OCI-LY7 (cell line): ENCODE data around the gene TMEM63B. TPM values are rescaled to one million over a fixed set of nuclear protein-coding genes. Genes with fewer than 3 reads are reported as not detected.

ENCODE experiments used
- Bru-seq: library from RNA; stranded (reverse); fragments of 400-500 nt; gene quantifications from one replicate; lab custom pipeline; 2021; lab: Mats Ljungman, UMichigan
- BruChase-seq, 2 experiments: library from RNA; stranded (reverse); fragments of 400-500 nt; gene quantifications; one replicate each; lab custom pipeline; 2021; lab: Mats Ljungman, UMichigan
- BruUV-seq: library from RNA; stranded (reverse); fragments of 400-500 nt; replicated peaks from 2 replicates; lab custom pipeline; 2021; lab: Mats Ljungman, UMichigan
- CTCF ChIA-PET: fragments of 300-600 bp; sonication (Branson Sonifier 250); formaldehyde crosslinking; loops from one replicate; lab custom pipeline; 2022; ENCODE audit warnings: antibody characterized with exemption; ENCODE audit not compliant: unreplicated experiment; lab: Charles Lee
- POLR2A ChIA-PET: fragments of 300-600 bp; sonication (Branson Sonifier 250); formaldehyde crosslinking; loops from one replicate; lab custom pipeline; 2022; ENCODE audit warnings: antibody characterized with exemption; lab: Charles Lee
- DNase-seq: peaks from one replicate; pipeline ENCODE4 v3.0.0-alpha.2; 2015; ENCODE audit warnings: low spot score
- H2AFZ ChIP-seq: fragments of 200-600 bp; sonication (generic), shearing (Covaris generic); 2 replicates; pipeline ENCODE4 v1.6.1; 2014; ENCODE audit warnings: mild to moderate bottlenecking, antibody characterized with exemption, low read length, moderate library complexity
- H3K27ac ChIP-seq: fragments of 200-600 bp; sonication (generic); 2 replicates; pipeline ENCODE4 v1.5.1; 2014; ENCODE audit warnings: mixed run types, low read depth, mild to moderate bottlenecking, moderate library complexity, low read length, inconsistent platforms; ENCODE audit not compliant: poor library complexity, severe bottlenecking
- H3K36me3 ChIP-seq: fragments of 200-600 bp; sonication (generic); 2 replicates; pipeline ENCODE4 v1.6.1; 2014; ENCODE audit warnings: mild to moderate bottlenecking, antibody characterized with exemption, low read length, moderate library complexity, mixed read lengths; ENCODE audit not compliant: insufficient read depth
- H3K4me1 ChIP-seq: fragments of 200-600 bp; sonication (generic); 2 replicates; pipeline ENCODE4 v1.5.1; 2014; ENCODE audit warnings: mild to moderate bottlenecking, low read length; ENCODE audit not compliant: insufficient read depth, poor library complexity, severe bottlenecking
- H3K4me2 ChIP-seq: fragments of 200-600 bp; sonication (generic); 2 replicates; pipeline ENCODE4 v1.6.1; 2014; ENCODE audit warnings: mild to moderate bottlenecking, low read length
- H3K4me3 ChIP-seq: fragments of 200-600 bp; sonication (generic); 2 replicates; pipeline ENCODE4 v1.5.1; 2014; ENCODE audit warnings: mild to moderate bottlenecking, low read depth, low read length; ENCODE audit not compliant: poor library complexity, severe bottlenecking
- H3K79me2 ChIP-seq: fragments of 200-600 bp; sonication (generic); 2 replicates; pipeline ENCODE4 v1.6.1; 2016; ENCODE audit warnings: low read depth, mild to moderate bottlenecking, low read length, moderate library complexity, mixed read lengths; ENCODE audit not compliant: insufficient read depth
- H3K9me2 ChIP-seq: fragments of 200-600 bp; sonication (generic); 2 replicates; pipeline ENCODE4 v1.6.1; 2016; ENCODE audit warnings: mild to moderate bottlenecking, low read length, mixed read lengths; ENCODE audit not compliant: insufficient read depth
- H3K9me3 ChIP-seq: fragments of 200-600 bp; sonication (generic); 2 replicates; pipeline ENCODE4 v1.6.1; 2014; ENCODE audit warnings: mild to moderate bottlenecking, mixed run types, low read length, mixed read lengths
- H4K20me1 ChIP-seq: fragments of 200-600 bp; sonication (generic); 2 replicates; pipeline ENCODE4 v1.6.1; 2014; ENCODE audit warnings: mild to moderate bottlenecking, antibody characterized with exemption, low read length, moderate library complexity, mixed read lengths; ENCODE audit not compliant: insufficient read depth
- EZH2phosphoT487 ChIP-seq: fragments of 200-600 bp; sonication (generic); IDR thresholded peaks from 2 replicates; pipeline ENCODE4 v1.6.1; 2018; ENCODE audit warnings: low read depth, borderline replicate concordance, mild to moderate bottlenecking, mixed run types, antibody characterized with exemption, low read length, moderate library complexity, mixed read lengths
- intact Hi-C: fragments of 100-400 bp; cut with micrococcal nuclease; formaldehyde crosslinking; loops from one replicate; pipeline ENCODE4 v1.10.0; 2022; ENCODE audit not compliant: unreplicated experiment
- long read RNA-seq: library from polyadenylated mRNA; stranded (forward); transcript quantifications from one replicate; pipeline ENCODE4 v2.0.0, GENCODE V29; 2022
- total RNA-seq, 2 experiments: library from RNA; depleted of rRNA in 1 of 2; stranded (reverse); fragments of >200 nt in 1 of 2; shearing (Covaris generic) in 1 of 2; gene quantifications; 2 replicates each; pipeline ENCODE4 v1.2.3, GENCODE V29; 2014 to 2022
- TF ChIP-seq, protein P1 (sequence below): fragments of 200-600 bp; sonication (generic); conservative IDR thresholded peaks from 2 replicates; pipeline ENCODE4 v1.5.1; 2014; ENCODE audit warnings: mild to moderate bottlenecking, antibody characterized with exemption, low read length, moderate library complexity, mixed read lengths

The TMEM63B gene
- total RNA-seq (2014; rRNA removed; shearing (Covaris generic)) (3.7 and 5.4 TPM in 2 replicates), total RNA-seq (2022) (10.0 and 10.2 TPM in 2 replicates), Bru-seq, nascent RNA (percentile 44 among the genes with signal in this experiment), BruChase-seq, experiment 1, labeled RNA remaining after a 6-hour chase (percentile 50 among the genes with signal in this experiment), BruChase-seq, experiment 2, labeled RNA remaining after a 2-hour chase (percentile 50 among the genes with signal in this experiment)
- long read RNA-seq, partial matches to known transcripts: 3 of 3 reads
- long read RNA-seq, other reads (novel, unspliced or antisense): 0 of 3 reads

DNA sequence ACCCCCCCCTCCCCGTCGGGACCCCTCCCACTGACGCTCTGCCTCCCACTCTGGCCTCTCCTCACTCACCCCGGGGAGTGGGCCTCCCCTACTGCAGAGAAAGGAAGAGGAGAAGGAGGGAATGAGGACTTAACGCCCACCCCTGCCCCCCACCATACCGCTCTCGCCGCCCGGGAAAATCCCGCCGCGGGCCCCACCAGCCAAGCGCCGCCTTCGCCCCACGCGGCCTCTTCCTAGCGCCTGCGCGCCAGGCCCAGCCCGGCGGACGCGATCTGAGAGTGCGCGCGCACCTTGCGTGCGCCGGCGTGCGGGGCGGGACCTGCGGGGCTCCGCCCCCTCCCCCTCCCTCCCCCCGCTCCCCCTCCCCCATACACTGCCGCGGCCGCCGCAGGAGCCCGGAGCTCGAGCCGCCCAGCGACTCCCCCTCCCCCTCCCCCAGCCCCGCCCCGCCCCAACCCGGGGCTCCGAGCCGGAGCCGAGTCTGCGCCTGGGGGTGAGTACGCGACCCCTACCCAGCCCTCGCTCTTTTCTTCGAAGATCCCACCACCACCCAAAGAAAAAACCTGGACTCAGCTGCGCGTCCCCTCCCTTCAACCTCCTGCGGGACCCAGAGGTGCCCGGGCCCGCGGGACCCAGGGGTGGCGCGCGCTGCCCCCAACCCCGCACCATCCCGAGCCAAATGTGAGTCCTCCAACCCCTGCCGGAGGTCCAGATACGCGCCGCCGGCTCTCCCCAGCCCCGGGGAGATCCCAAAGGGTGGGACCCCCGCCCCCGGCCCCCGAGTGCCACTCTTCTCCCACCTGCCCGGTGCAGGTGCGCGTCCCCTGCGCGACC is at the start of gene TMEM63B, which contains the start of gene MRPL14:
Gene TMEM63B (plus strand): TSS at position 369 of the 834 bp plus-strand sequence. CDS start 7,031 bp downstream, outside the sequence.
Gene MRPL14 (minus strand): TSS at position 267 of the 834 bp plus-strand sequence. CDS start 10,841 bp downstream, outside the sequence.
- peak within 1 kb of the TSS; percentile 40 for H3K27ac ChIP-seq
- H3K4me3 ChIP-seq: peak within 1 kb of the TSS; percentile 95
- H2AFZ ChIP-seq: peak within 1 kb of the TSS; percentile 91
- POLR2A ChIA-PET: interaction anchor here (0.6 to 0.8 kb wide), 6 partner anchors 55 to 953 kb away, joined by 3 to 6 read pairs (median 4); partner anchors contain the start of gene AARS2
- H3K9me3 ChIP-seq: no peaks in the 10 kb centered on the region
- H4K20me1 ChIP-seq: peaks cover 31% of the 10 kb centered on the region
- peaks cover 47% of the 10 kb centered on the region for H3K79me2 ChIP-seq
- intact Hi-C loops: no loop called here
- peak; percentile 93 for DNase-seq
- peaks cover 45% of the 10 kb centered on the region for H3K4me1 ChIP-seq
- no peaks in the 10 kb centered on the region for H3K9me2 ChIP-seq
- CTCF ChIA-PET: interaction anchor here (1.0 kb wide), 1 partner anchor 53 kb away, joined by 3 read pairs; no protein-coding TSS in a partner anchor
- peaks cover 19% of the 10 kb centered on the region for H3K36me3 ChIP-seq
- TF ChIP-seq, protein P1, sequence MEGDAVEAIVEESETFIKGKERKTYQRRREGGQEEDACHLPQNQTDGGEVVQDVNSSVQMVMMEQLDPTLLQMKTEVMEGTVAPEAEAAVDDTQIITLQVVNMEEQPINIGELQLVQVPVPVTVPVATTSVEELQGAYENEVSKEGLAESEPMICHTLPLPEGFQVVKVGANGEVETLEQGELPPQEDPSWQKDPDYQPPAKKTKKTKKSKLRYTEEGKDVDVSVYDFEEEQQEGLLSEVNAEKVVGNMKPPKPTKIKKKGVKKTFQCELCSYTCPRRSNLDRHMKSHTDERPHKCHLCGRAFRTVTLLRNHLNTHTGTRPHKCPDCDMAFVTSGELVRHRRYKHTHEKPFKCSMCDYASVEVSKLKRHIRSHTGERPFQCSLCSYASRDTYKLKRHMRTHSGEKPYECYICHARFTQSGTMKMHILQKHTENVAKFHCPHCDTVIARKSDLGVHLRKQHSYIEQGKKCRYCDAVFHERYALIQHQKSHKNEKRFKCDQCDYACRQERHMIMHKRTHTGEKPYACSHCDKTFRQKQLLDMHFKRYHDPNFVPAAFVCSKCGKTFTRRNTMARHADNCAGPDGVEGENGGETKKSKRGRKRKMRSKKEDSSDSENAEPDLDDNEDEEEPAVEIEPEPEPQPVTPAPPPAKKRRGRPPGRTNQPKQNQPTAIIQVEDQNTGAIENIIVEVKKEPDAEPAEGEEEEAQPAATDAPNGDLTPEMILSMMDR: 0 out of 2 replicates have a peak, but pooled peaks have one; percentile 2
- no peak for TF ChIP-seq EZH2phosphoT487
- peak within 1 kb of the TSS; percentile 98 for H3K4me2 ChIP-seq
- BruUV-seq: no TSS peak

DNA sequence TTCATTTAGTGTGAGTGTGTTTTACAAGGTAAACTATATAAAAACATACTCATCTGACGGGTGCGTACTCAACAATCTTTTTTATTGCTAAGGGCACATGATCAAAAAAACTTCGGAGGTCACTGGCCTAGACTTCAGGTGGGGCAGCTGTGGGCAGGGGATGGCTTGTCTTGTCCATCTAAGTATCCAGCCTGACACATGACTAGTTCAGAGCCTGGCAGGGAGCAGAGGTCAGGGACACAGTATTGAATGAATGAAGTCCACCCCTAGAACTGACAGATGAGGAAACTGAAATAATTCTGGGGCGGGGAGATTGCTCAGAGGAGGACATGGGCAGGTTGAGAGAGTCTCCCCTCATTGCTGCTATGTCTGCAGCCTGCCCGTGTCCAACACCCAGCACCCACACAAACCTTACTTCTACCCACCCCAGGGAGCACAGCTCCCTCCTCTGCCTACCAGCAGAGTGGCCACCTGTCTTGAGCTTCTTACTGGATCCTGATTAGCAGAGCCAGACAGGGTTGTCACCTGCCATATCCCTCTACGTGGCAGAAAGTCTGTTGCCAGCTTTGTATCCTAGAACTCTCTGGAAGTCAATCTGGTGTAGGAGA is 49.0 kb upstream of the TMEM63B start:
- CTCF ChIA-PET: interaction anchor here (0.6 to 1.4 kb wide), 5 partner anchors 13 to 413 kb away, joined by 3 to 4 read pairs (median 3); no protein-coding TSS in a partner anchor
- no TSS peak for BruUV-seq
- H3K4me2 ChIP-seq: peak overlapping the region; percentile 3; the same call in 1 of the 2 replicates
- no peak overlapping the region for H2AFZ ChIP-seq
- H3K4me1 ChIP-seq: peaks cover 49% of the 10 kb centered on the region
- H3K36me3 ChIP-seq: no peaks in the 10 kb centered on the region
- no peaks in the 10 kb centered on the region for H3K9me3 ChIP-seq
- no peak overlapping the region for H3K27ac ChIP-seq
- H3K79me2 ChIP-seq: no peaks in the 10 kb centered on the region
- no peaks in the 10 kb centered on the region for H4K20me1 ChIP-seq
- TF ChIP-seq EZH2phosphoT487: no peak
- TF ChIP-seq, protein P1: no peak
- H3K9me2 ChIP-seq: no peaks in the 10 kb centered on the region
- intact Hi-C loops: loop anchor here (10.0 kb wide), 2 partner anchors 444 to 564 kb away; partner anchors contain the start of genes LRRC73, MAD2L1BP, POLR1C and YIPF3
- POLR2A ChIA-PET: interaction anchor here (0.5 to 0.6 kb wide), 4 partner anchors 290 to 920 kb away, joined by 3 read pairs; no protein-coding TSS in a partner anchor
- no peak for DNase-seq
- no peak overlapping the region for H3K4me3 ChIP-seq
